H9 (cell line): ENCODE results near the gene PFDN5. TPM values are rescaled to one million over a fixed set of nuclear protein-coding genes. Genes with fewer than 3 reads are reported as not detected.

Experiments
- DNase-seq: peaks from one replicate; pipeline ENCODE4 v3.0.0-alpha.2; 2017
- H2AFZ ChIP-seq: one replicate; pipeline ENCODE4 v1.6.1; 2013; ENCODE audit warnings: mild to moderate bottlenecking, low read length, control low read depth, moderate library complexity
- H2AK5ac ChIP-seq: 2 replicates; pipeline ENCODE4 v1.6.1; 2013; ENCODE audit warnings: low read length, control low read depth, mixed read lengths; ENCODE audit not compliant: insufficient read length
- H2BK120ac ChIP-seq: one replicate; pipeline ENCODE4 v1.6.1; 2013; ENCODE audit warnings: low read depth, mild to moderate bottlenecking, low read length, control low read depth, inconsistent platforms; ENCODE audit not compliant: poor library complexity, severe bottlenecking
- H2BK12ac ChIP-seq: 2 replicates; pipeline ENCODE4 v1.6.1; 2013; ENCODE audit warnings: low read length, control low read depth, mixed read lengths, low read depth; ENCODE audit not compliant: insufficient read length
- H2BK15ac ChIP-seq: 2 replicates; pipeline ENCODE4 v1.6.1; 2013; ENCODE audit warnings: low read depth, low read length, control low read depth
- H2BK20ac ChIP-seq: one replicate; pipeline ENCODE4 v1.6.1; 2013; ENCODE audit warnings: low read depth, mild to moderate bottlenecking, low read length, control low read depth, inconsistent platforms; ENCODE audit not compliant: poor library complexity, severe bottlenecking
- H2BK5ac ChIP-seq: 2 replicates; pipeline ENCODE4 v1.6.1; 2013; ENCODE audit warnings: low read length, control low read depth, mixed read lengths; ENCODE audit not compliant: insufficient read length
- H3K14ac ChIP-seq: 2 replicates; pipeline ENCODE4 v1.6.1; 2013; ENCODE audit warnings: low read length, control low read depth; ENCODE audit not compliant: insufficient read depth
- H3K18ac ChIP-seq: 2 replicates; pipeline ENCODE4 v1.6.1; 2013; ENCODE audit warnings: low read depth, mild to moderate bottlenecking, mixed read lengths, low read length, control low read depth; ENCODE audit not compliant: insufficient read length
- H3K23ac ChIP-seq: 2 replicates; pipeline ENCODE4 v1.6.1; 2013; ENCODE audit warnings: low read length, control low read depth, mixed read lengths, low read depth; ENCODE audit not compliant: insufficient read length
- H3K23me2 ChIP-seq: 2 replicates; pipeline ENCODE4 v1.6.1; 2013; ENCODE audit warnings: low read depth, mild to moderate bottlenecking, mixed read lengths, low read length, control low read depth; ENCODE audit not compliant: insufficient read length, poor library complexity, severe bottlenecking
- H3K27ac ChIP-seq: 2 replicates; pipeline ENCODE4 v1.5.1; 2013; ENCODE audit warnings: low read length, control low read depth, mixed read lengths, low read depth; ENCODE audit not compliant: insufficient read length
- H3K27me3 ChIP-seq: 2 replicates; pipeline ENCODE4 v1.6.1; 2013; ENCODE audit warnings: low read length, control low read depth, inconsistent platforms; ENCODE audit not compliant: insufficient read depth
- H3K4ac ChIP-seq: 2 replicates; pipeline ENCODE4 v1.6.1; 2013; ENCODE audit warnings: low read depth, mild to moderate bottlenecking, control low read depth, inconsistent platforms, low read length, moderate library complexity
- H3K4me1 ChIP-seq: 2 replicates; pipeline ENCODE4 v1.6.1; 2013; ENCODE audit warnings: low read length, control low read depth, inconsistent platforms; ENCODE audit not compliant: insufficient read depth
- H3K4me2 ChIP-seq: 2 replicates; pipeline ENCODE4 v1.6.1; 2013; ENCODE audit warnings: low read length, control low read depth, mixed read lengths; ENCODE audit not compliant: insufficient read length, insufficient read depth
- H3K56ac ChIP-seq: 2 replicates; pipeline ENCODE4 v1.6.1; 2013; ENCODE audit warnings: low read depth, mild to moderate bottlenecking, mixed read lengths, low read length, control low read depth; ENCODE audit not compliant: insufficient read length
- H3K79me1 ChIP-seq: 2 replicates; pipeline ENCODE4 v1.6.1; 2013; ENCODE audit warnings: low read depth, mild to moderate bottlenecking, moderate library complexity, low read length, control low read depth, inconsistent platforms; ENCODE audit not compliant: insufficient read depth, poor library complexity, severe bottlenecking
- H3K79me2 ChIP-seq: 2 replicates; pipeline ENCODE4 v1.6.1; 2013; ENCODE audit warnings: low read length, control low read depth, inconsistent platforms; ENCODE audit not compliant: insufficient read depth
- H3K9ac ChIP-seq: 2 replicates; pipeline ENCODE4 v1.6.1; 2013; ENCODE audit warnings: low read length, control low read depth, mixed read lengths; ENCODE audit not compliant: insufficient read length; ENCODE audit errors: extremely low read depth
- H3K9me3 ChIP-seq: one replicate; pipeline ENCODE4 v1.6.1; 2013; ENCODE audit warnings: low read depth, low read length, inconsistent platforms; ENCODE audit not compliant: control insufficient read depth
- H3T11ph ChIP-seq: one replicate; pipeline ENCODE4 v1.6.1; 2013; ENCODE audit warnings: mild to moderate bottlenecking, low read length, control low read depth, inconsistent platforms
- H4K20me1 ChIP-seq: one replicate; pipeline ENCODE4 v1.6.1; 2013; ENCODE audit not compliant: control insufficient read depth, insufficient read length, insufficient read depth
- H4K5ac ChIP-seq: 2 replicates; pipeline ENCODE4 v1.6.1; 2013; ENCODE audit warnings: low read depth, mild to moderate bottlenecking, mixed read lengths, low read length, control low read depth; ENCODE audit not compliant: insufficient read length
- H4K8ac ChIP-seq: replicated peaks from 2 replicates; pipeline ENCODE4 v1.6.1; 2013; ENCODE audit warnings: low read length, control low read depth, mixed read lengths, low read depth; ENCODE audit not compliant: insufficient read length
- H4K91ac ChIP-seq: 2 replicates; pipeline ENCODE4 v1.6.1; 2013; ENCODE audit warnings: low read depth, mild to moderate bottlenecking, moderate library complexity, mixed read lengths, low read length, control low read depth; ENCODE audit not compliant: insufficient read length
- H3K27ac Mint-ChIP-seq, 3 experiments: 2 replicates in 2 of 3; 3 replicates in 1 of 3; pipeline ENCODE4 v1.8.0; 2020 to 2021; ENCODE audit warnings: mixed read lengths in 3 of 3, mild to moderate bottlenecking in 1 of 3, moderate library complexity in 1 of 3
- H3K27me3 Mint-ChIP-seq: 2 replicates; pipeline ENCODE4 v1.8.0; 2021; ENCODE audit warnings: low read depth, mild to moderate bottlenecking, moderate library complexity, mixed read lengths
- H3K36me3 Mint-ChIP-seq, 3 experiments: 2 replicates in 2 of 3; 3 replicates in 1 of 3; pipeline ENCODE4 v1.8.0; 2020 to 2021; ENCODE audit warnings: low read depth in 3 of 3, mixed read lengths in 3 of 3; ENCODE audit not compliant: insufficient read depth in 1 of 3
- H3K4me1 Mint-ChIP-seq, 2 experiments: 2 replicates each; pipeline ENCODE4 v1.8.0; 2020; ENCODE audit warnings: mixed read lengths in 2 of 2
- H3K4me3 Mint-ChIP-seq, 2 experiments: 2 replicates in 1 of 2; 3 replicates in 1 of 2; pipeline ENCODE4 v1.8.0; 2020 to 2021; ENCODE audit warnings: mild to moderate bottlenecking in 2 of 2, mixed read lengths in 2 of 2, moderate library complexity in 1 of 2
- H3K9me3 Mint-ChIP-seq, 2 experiments: 2 replicates in 1 of 2; 3 replicates in 1 of 2; pipeline ENCODE4 v1.8.0; 2020; ENCODE audit warnings: mild to moderate bottlenecking in 2 of 2, mixed read lengths in 2 of 2, moderate library complexity in 1 of 2
- WGBS: extraction: QIAGEN DNeasy Blood & Tissue Kit; methylation state at CpG from one replicate; pipeline ENCODE4 v1.1.7; 2013; ENCODE audit warnings: missing lambda C conversion rate, low lambda C conversion rate, mixed read lengths; ENCODE audit not compliant: insufficient read length; ENCODE audit errors: extremely low coverage; 5-methylcytosine and 5-hydroxymethylcytosine counted together
- total RNA-seq: library from RNA; stranded (reverse); gene quantifications from 2 replicates; pipeline ENCODE4 v1.2.1, GENCODE V29; 2021
- TF ChIP-seq, protein P1 (sequence below): fragments of 200-600 bp; sonication (generic); conservative IDR thresholded peaks from 3 replicates; pipeline ENCODE4 v1.8.0; 2021; ENCODE audit warnings: antibody characterized with exemption, mild to moderate bottlenecking

Gene PFDN5
- total RNA-seq, 1 experiment from 2014 or later = 285 TPM

DNA sequence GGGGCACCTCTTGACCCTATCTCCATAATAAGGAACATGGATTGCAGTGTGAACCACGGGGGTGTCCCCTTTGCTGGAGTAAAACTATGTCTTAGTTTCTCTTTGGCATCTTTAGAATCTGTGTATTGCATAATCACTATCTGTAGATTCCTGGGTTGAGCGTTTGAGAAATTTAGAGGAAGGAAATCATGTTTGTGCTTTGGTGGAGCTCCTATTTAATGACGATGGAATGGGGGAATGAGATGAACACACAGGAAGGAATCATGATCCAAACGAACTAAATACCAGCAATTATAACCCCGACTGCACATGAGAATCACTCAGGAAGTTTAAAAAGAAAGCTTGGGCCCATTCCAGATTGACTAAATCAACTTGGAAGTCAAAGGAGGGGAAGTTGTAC lies 2.8 kb downstream of the PFDN5 start:
- no peak overlapping the region for H2AFZ ChIP-seq

More for the DNA sequence above, 2.8 kb downstream of the PFDN5 start:
- no peaks in the 10 kb centered on the region for H3K4me1 ChIP-seq
- H3K4me2 ChIP-seq = no peak overlapping the region
- no peak overlapping the region for H4K5ac ChIP-seq
- no peaks in the 10 kb centered on the region for H3K27me3 ChIP-seq
- Mint-ChIP-seq H3K9me3 (no peaks in the 10 kb centered on the region; a peak in 1 of 5 replicates), H3K27me3 (peaks cover 1% of the 10 kb centered on the region; the same call in 1 of the 2 replicates), H3K36me3 (peaks cover 21 to 64% (median 57%) of the 10 kb centered on the region in 3 experiments; a peak in 6 of 7 replicates), H3K4me1 (peaks cover 17 to 25% of the 10 kb centered on the region in 2 experiments), H3K27ac (no peak overlapping the region), H3K4me3 (no peak overlapping the region; a peak in 1 of 5 replicates)
- WGBS = no CpG with 5 or more reads among the region's 5 CpGs
- H3K9me3 ChIP-seq = no peaks in the 10 kb centered on the region
- H3T11ph ChIP-seq = no peak overlapping the region
- H2BK12ac ChIP-seq = no peak overlapping the region
- no peak overlapping the region for H4K91ac ChIP-seq
- H3K79me2 ChIP-seq = peaks cover 5% of the 10 kb centered on the region; the same call in 1 of the 2 replicates
- TF ChIP-seq, protein P1, sequence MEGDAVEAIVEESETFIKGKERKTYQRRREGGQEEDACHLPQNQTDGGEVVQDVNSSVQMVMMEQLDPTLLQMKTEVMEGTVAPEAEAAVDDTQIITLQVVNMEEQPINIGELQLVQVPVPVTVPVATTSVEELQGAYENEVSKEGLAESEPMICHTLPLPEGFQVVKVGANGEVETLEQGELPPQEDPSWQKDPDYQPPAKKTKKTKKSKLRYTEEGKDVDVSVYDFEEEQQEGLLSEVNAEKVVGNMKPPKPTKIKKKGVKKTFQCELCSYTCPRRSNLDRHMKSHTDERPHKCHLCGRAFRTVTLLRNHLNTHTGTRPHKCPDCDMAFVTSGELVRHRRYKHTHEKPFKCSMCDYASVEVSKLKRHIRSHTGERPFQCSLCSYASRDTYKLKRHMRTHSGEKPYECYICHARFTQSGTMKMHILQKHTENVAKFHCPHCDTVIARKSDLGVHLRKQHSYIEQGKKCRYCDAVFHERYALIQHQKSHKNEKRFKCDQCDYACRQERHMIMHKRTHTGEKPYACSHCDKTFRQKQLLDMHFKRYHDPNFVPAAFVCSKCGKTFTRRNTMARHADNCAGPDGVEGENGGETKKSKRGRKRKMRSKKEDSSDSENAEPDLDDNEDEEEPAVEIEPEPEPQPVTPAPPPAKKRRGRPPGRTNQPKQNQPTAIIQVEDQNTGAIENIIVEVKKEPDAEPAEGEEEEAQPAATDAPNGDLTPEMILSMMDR = no peak
- no peak overlapping the region for H3K27ac ChIP-seq
- no peak overlapping the region for H3K9ac ChIP-seq
- H2BK5ac ChIP-seq = no peak overlapping the region
- H3K23ac ChIP-seq = no peak overlapping the region
- no peak overlapping the region for H3K14ac ChIP-seq
- H3K23me2 ChIP-seq = peaks cover 12% of the 10 kb centered on the region
- H4K20me1 ChIP-seq = no peaks in the 10 kb centered on the region
- no peak overlapping the region for H3K4ac ChIP-seq
- peaks cover 3% of the 10 kb centered on the region for H3K79me1 ChIP-seq
- H2BK20ac ChIP-seq = no peak overlapping the region
- H3K18ac ChIP-seq = no peak overlapping the region
- no peak for DNase-seq
- H2BK15ac ChIP-seq = no peak overlapping the region
- no peak overlapping the region for H4K8ac ChIP-seq
- H2AK5ac ChIP-seq = no peak overlapping the region
- no peak overlapping the region for H2BK120ac ChIP-seq
- no peak overlapping the region for H3K56ac ChIP-seq
